ENCODE results near the gene GNG3. TPM values are rescaled to one million over a fixed set of nuclear protein-coding genes. Genes with fewer than 3 reads are reported as not detected.
A peak's percentile ranks its signal among the peaks of the same experiment; 100 is the strongest.
"Not testable (repeated sequence)": the region's sequence is repeated elsewhere in the genome, so short reads cannot be mapped to it uniquely, and the experiment has no call there.

Gene GNG3
- polyA plus RNA-seq, 3 donors, result 0.23 TPM; not detected in 2

DNA sequence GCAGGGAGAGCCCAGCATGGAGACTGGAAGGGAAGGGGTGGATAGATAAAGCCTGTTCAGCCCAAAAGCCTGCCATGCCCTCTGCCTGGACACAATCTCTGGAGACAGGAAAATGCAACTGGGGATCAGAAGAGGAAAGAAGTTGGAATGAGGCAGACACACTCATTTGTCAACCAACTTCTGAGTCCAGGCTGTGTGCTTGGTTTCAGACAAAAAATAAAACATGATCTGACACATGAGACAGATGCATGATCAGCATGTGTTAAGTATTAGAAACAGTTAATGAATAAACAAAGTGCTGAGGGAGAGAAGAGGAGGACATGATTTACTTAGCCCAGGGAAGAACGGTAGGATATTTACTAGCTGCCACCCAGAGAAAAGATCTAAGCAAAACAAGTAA is 19.0 kb upstream of the GNG3 start:
- H3K4me3 Mint-ChIP-seq, result peak overlapping the region in 1 of 2 donors; percentile 63
- no peak overlapping the region for H3K4me2 ChIP-seq (replicated peaks; ENCODE audit: extremely low read depth, low read length, poor library complexity, severe bottlenecking)
- H4K20me1 ChIP-seq (ENCODE audit: insufficient read depth, low read length), result no peaks in the 10 kb centered on the region
- H2AFZ ChIP-seq (ENCODE audit: insufficient read depth, low read depth, low read length, poor library complexity, severe bottlenecking), result peak overlapping the region; percentile 72
- peaks cover 5% of the 10 kb centered on the region for H3K4me1 Mint-ChIP-seq
- no peak overlapping the region for H3K27ac Mint-ChIP-seq
- H3K27me3 ChIP-seq (ENCODE audit: control insufficient read depth in 2 of 2, insufficient read depth in 2 of 2, low read length in 2 of 2), result peaks cover 9 to 26% of the 10 kb centered on the region in 2 donors
- peaks cover 29 to 39% of the 10 kb centered on the region in 2 donors for H3K36me3 ChIP-seq (replicated peaks in 1 of 2; ENCODE audit: control insufficient read depth in 1 of 2, insufficient read depth in 2 of 2, low read length in 2 of 2)
- WGBS (ENCODE audit: insufficient coverage), result no CpG with 5 or more reads among the region's 1 CpG
- no peak for DNase-seq
- no peak for TF ChIP-seq CTCF (IDR thresholded peaks at IDR 0.05)
- peaks cover 0 to 4% (median 0%) of the 10 kb centered on the region in 7 donors for H3K9me3 Mint-ChIP-seq
- H3K27me3 Mint-ChIP-seq (ENCODE audit: low read depth in 3 of 3), result peaks cover 25 to 32% (median 29%) of the 10 kb centered on the region in 3 donors
- no peak overlapping the region for H3K4me3 ChIP-seq (replicated peaks in 1 of 3; ENCODE audit: low read depth in 2 of 3, low read length in 3 of 3)
- H3K79me2 ChIP-seq (ENCODE audit: insufficient read depth, low read length), result no peaks in the 10 kb centered on the region
- H3K27ac ChIP-seq (ENCODE audit: low read depth in 1 of 2, low read length in 2 of 2), result no peak overlapping the region
- H3K4me1 ChIP-seq (ENCODE audit: control insufficient read depth in 1 of 2, insufficient read depth in 2 of 2, low read length in 2 of 2), result peaks cover 5 to 8% of the 10 kb centered on the region in 2 donors
- no peak overlapping the region for H3K9ac ChIP-seq (ENCODE audit: insufficient read depth, low read length, poor library complexity, severe bottlenecking)
- intact Hi-C loops (cut with micrococcal nuclease), result loop anchor here in 1 of 2 donors (5.0 kb wide), 1 partner anchor 291 kb away; no protein-coding TSS in a partner anchor
- no peaks in the 10 kb centered on the region for H3K9me3 ChIP-seq (replicated peaks in 1 of 2; ENCODE audit: control insufficient read depth in 1 of 2, insufficient read depth in 1 of 2, low read length in 2 of 2)
- H3K36me3 Mint-ChIP-seq, result peaks cover 41 to 45% of the 10 kb centered on the region in 2 donors

- no peaks in the 10 kb centered on the region for H4K20me1 ChIP-seq (ENCODE audit: insufficient read depth, low read length)
- peak within 1 kb of the TSS in 1 of 7 donors; percentile 31 for H3K27ac Mint-ChIP-seq
- no peak within 1 kb of the TSS for H3K9ac ChIP-seq (ENCODE audit: insufficient read depth, low read length, poor library complexity, severe bottlenecking)
- intact Hi-C loops (cut with micrococcal nuclease), result loop anchor here (5.0 to 10.0 kb wide), 2 partner anchors 292 to 295 kb away; no protein-coding TSS in a partner anchor
- no peak within 1 kb of the TSS for H3K4me2 ChIP-seq (replicated peaks; ENCODE audit: extremely low read depth, low read length, poor library complexity, severe bottlenecking)
- peaks cover 26 to 32% (median 29%) of the 10 kb centered on the region in 3 donors for H3K27me3 Mint-ChIP-seq (ENCODE audit: low read depth in 3 of 3)
- peaks cover 5% of the 10 kb centered on the region for H3K4me1 Mint-ChIP-seq
- H3K27me3 ChIP-seq (ENCODE audit: control insufficient read depth in 2 of 2, insufficient read depth in 2 of 2, low read length in 2 of 2), result peaks cover 9 to 26% of the 10 kb centered on the region in 2 donors
- no peaks in the 10 kb centered on the region for H3K79me2 ChIP-seq (ENCODE audit: insufficient read depth, low read length)
- no peak within 1 kb of the TSS for H3K4me3 ChIP-seq (replicated peaks in 1 of 3; ENCODE audit: low read depth in 2 of 3, low read length in 3 of 3)
- DNase-seq, result no peak
- H3K9me3 ChIP-seq (replicated peaks in 1 of 2; ENCODE audit: control insufficient read depth in 1 of 2, insufficient read depth in 1 of 2, low read length in 2 of 2), result no peaks in the 10 kb centered on the region
- peak within 1 kb of the TSS in 1 of 2 donors; percentile 63 for H3K4me3 Mint-ChIP-seq
- peaks cover 0 to 4% (median 0%) of the 10 kb centered on the region in 7 donors for H3K9me3 Mint-ChIP-seq
- no peak for TF ChIP-seq CTCF (IDR thresholded peaks at IDR 0.05)
- H3K36me3 Mint-ChIP-seq, result peaks cover 43 to 56% of the 10 kb centered on the region in 2 donors
- H3K27ac ChIP-seq (ENCODE audit: low read depth in 1 of 2, low read length in 2 of 2), result no peak within 1 kb of the TSS
- H3K4me1 ChIP-seq (ENCODE audit: control insufficient read depth in 1 of 2, insufficient read depth in 2 of 2, low read length in 2 of 2), result peaks cover 5 to 8% of the 10 kb centered on the region in 2 donors
- WGBS (ENCODE audit: insufficient coverage), result 78% methylated on average over 4 of the region's 11 CpGs
- peaks cover 29 to 41% of the 10 kb centered on the region in 2 donors for H3K36me3 ChIP-seq (replicated peaks in 1 of 2; ENCODE audit: control insufficient read depth in 1 of 2, insufficient read depth in 2 of 2, low read length in 2 of 2)
- no peak within 1 kb of the TSS for H2AFZ ChIP-seq (ENCODE audit: insufficient read depth, low read depth, low read length, poor library complexity, severe bottlenecking)
Measured at GRCh38 chr11:62689421-62690183, 17.9 kb upstream of the GNG3 start, which contains the start of gene LRRN4CL. Gene LRRN4CL (minus strand): TSS chr11:62689530. CDS start chr11:62688508, 1,022 bp downstream.

DNA sequence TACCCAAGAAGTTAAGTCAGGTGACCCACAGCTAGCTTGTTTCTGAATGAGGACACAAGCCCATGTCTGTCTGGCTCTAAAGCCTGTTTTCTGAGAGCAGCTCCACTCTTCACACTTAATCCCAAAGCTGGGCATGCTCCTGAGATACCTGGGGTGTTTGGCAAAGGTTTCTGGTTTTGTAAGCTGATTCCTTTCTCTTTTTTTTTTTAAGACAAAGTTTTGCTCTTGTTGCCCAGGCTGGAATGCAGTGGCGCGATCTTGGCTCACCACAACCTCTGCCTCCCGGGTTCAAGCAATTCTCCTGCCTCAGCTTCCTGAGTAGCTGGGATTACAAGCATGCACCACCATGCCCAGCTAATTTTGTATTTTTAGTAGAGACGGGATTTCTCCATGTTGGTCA is 13.9 kb upstream of the GNG3 start:
- H3K4me1 Mint-ChIP-seq; H3K4me1 ChIP-seq (ENCODE audit: control insufficient read depth in 1 of 2, insufficient read depth in 2 of 2, low read length in 2 of 2); H3K4me2 ChIP-seq (replicated peaks; ENCODE audit: extremely low read depth, low read length, poor library complexity, severe bottlenecking); H3K27ac Mint-ChIP-seq; H3K27ac ChIP-seq (ENCODE audit: low read depth in 1 of 2, low read length in 2 of 2); DNase-seq; H2AFZ ChIP-seq (ENCODE audit: insufficient read depth, low read depth, low read length, poor library complexity, severe bottlenecking); H3K9me3 ChIP-seq (replicated peaks in 1 of 2; ENCODE audit: control insufficient read depth in 1 of 2, insufficient read depth in 1 of 2, low read length in 2 of 2); H3K9ac ChIP-seq (ENCODE audit: insufficient read depth, low read length, poor library complexity, severe bottlenecking); H3K27me3 ChIP-seq (ENCODE audit: control insufficient read depth in 2 of 2, insufficient read depth in 2 of 2, low read length in 2 of 2); H3K9me3 Mint-ChIP-seq; H3K4me3 Mint-ChIP-seq; H3K4me3 ChIP-seq (replicated peaks in 1 of 3; ENCODE audit: low read depth in 2 of 3, low read length in 3 of 3); H3K79me2 ChIP-seq (ENCODE audit: insufficient read depth, low read length); H4K20me1 ChIP-seq (ENCODE audit: insufficient read depth, low read length): not testable (repeated sequence)
- no CpG with 5 or more reads among the region's 4 CpGs for WGBS (ENCODE audit: insufficient coverage)
- Mint-ChIP-seq H3K36me3 (peaks cover 49 to 73% of the 10 kb centered on the region in 2 donors), H3K27me3 (ENCODE audit: low read depth in 3 of 3) (peaks cover 8 to 11% (median 10%) of the 10 kb centered on the region in 3 donors)
- intact Hi-C loops (cut with micrococcal nuclease), result loop anchor here in 1 of 2 donors (10.0 kb wide), 1 partner anchor 299 kb away; no protein-coding TSS in a partner anchor
- peaks cover 29 to 41% of the 10 kb centered on the region in 2 donors for H3K36me3 ChIP-seq (replicated peaks in 1 of 2; ENCODE audit: control insufficient read depth in 1 of 2, insufficient read depth in 2 of 2, low read length in 2 of 2)
